Mucosa of descending colon (tissue), 3 donors: ENCODE results near the gene MYOG. TPM values are rescaled to one million over a fixed set of nuclear protein-coding genes. Genes with fewer than 3 reads are reported as not detected.

Source experiments
- ATAC-seq: fragments of 200-7000 bp; cut with Tn5 transposase; one replicate; pipeline ENCODE4 v1.9.1; 2020; ENCODE audit warnings: mild to moderate bottlenecking, moderate library complexity
- DNase-seq, 3 donors: peaks; one replicate each; pipeline ENCODE4 v3.0.0-alpha.2; 2020
- H3K36me3 ChIP-seq: fragments of 200-600 bp; one replicate; pipeline ENCODE4 v1.8.0; 2021; ENCODE audit warnings: low read depth, mild to moderate bottlenecking
- H3K4me1 ChIP-seq: fragments of 200-600 bp; one replicate; pipeline ENCODE4 v1.8.0; 2021; ENCODE audit warnings: low read depth, mild to moderate bottlenecking
- H3K4me3 ChIP-seq: fragments of 200-600 bp; one replicate; pipeline ENCODE4 v1.8.0; 2021; ENCODE audit warnings: mild to moderate bottlenecking
- H3K9me3 ChIP-seq: fragments of 200-600 bp; one replicate; pipeline ENCODE4 v1.8.0; 2021; ENCODE audit warnings: mild to moderate bottlenecking
- CTCF ChIP-seq: fragments of 200-600 bp; IDR thresholded peaks from one replicate; pipeline ENCODE4 v1.8.0; 2022; ENCODE audit warnings: antibody characterized with exemption, mild to moderate bottlenecking
- intact Hi-C, 2 donors: fragments of 100-400 bp; cut with DNase I in 1 of 2; cut with micrococcal nuclease in 1 of 2; formaldehyde crosslinking; loops; one replicate each; pipeline versions ENCODE4 v1.11.0 to v1.11.1; 2022; cut with DNase I, micrococcal nuclease
- total RNA-seq, 3 donors: library from RNA; stranded (reverse); fragmentation: NEBNext Ultra II Directional in 2 of 3; extraction: Animal tissue kit (Norgen Biotek cat#: 25700) in 2 of 3; gene quantifications; one replicate each; pipeline versions ENCODE4 v1.2.1 to v1.2.4, GENCODE V29; 2021 to 2023
- donor health status: DM: no; HTN: no; CAD: no; lungs with moderate emphysema.
- donor health status: DM: no; HTN: no; CAD: no.
- donor health status: DM: no; HTN: yes; CAD: no.

MYOG gene
- total RNA-seq, 3 donors from 2014 or later: not detected

GRCh38 chr1:203045336-203045735 is 40.5 kb downstream of the MYOG start:
- DNase-seq: no peak

GRCh38 chr1:203044546-203045250 is 41.1 kb downstream of the MYOG start:
- intact Hi-C loops: loop anchor here (5.0 kb wide), 2 partner anchors 128 to 173 kb away; no protein-coding TSS in a partner anchor
- no peak for TF ChIP-seq CTCF
- ATAC-seq: no peak
- no peaks in the 10 kb centered on the region for H3K4me1 ChIP-seq
- DNase-seq: no peak
- H3K4me3 ChIP-seq: no peak overlapping the region
- no peaks in the 10 kb centered on the region for H3K9me3 ChIP-seq
- no peaks in the 10 kb centered on the region for H3K36me3 ChIP-seq

More at GRCh38 chr1:203045336-203045735, 40.5 kb downstream of the MYOG start:
- no peak for ATAC-seq
- TF ChIP-seq CTCF: no peak
- Histone ChIP-seq H3K36me3 (no peaks in the 10 kb centered on the region), H3K4me3 (no peak overlapping the region), H3K9me3 (no peaks in the 10 kb centered on the region), H3K4me1 (no peaks in the 10 kb centered on the region)
- intact Hi-C loops: no loop called here

GRCh38 chr1:203043830-203044545 is 41.8 kb downstream of the MYOG start:
- H3K4me1 ChIP-seq: no peaks in the 10 kb centered on the region
- ATAC-seq: no peak
- intact Hi-C loops: loop anchor here (5.0 kb wide), 2 partner anchors 128 to 173 kb away; no protein-coding TSS in a partner anchor
- H3K36me3 ChIP-seq: no peaks in the 10 kb centered on the region
- no peak for DNase-seq
- H3K4me3 ChIP-seq: no peak overlapping the region
- no peaks in the 10 kb centered on the region for H3K9me3 ChIP-seq
- no peak for TF ChIP-seq CTCF

- intact Hi-C loops: loop anchor here (5.0 kb wide), 2 partner anchors 131 to 176 kb away; no protein-coding TSS in a partner anchor
- ATAC-seq (no peak), DNase-seq (no peak)
- no peaks in the 10 kb centered on the region for H3K4me1 ChIP-seq
- TF ChIP-seq CTCF: no peak
- no peak overlapping the region for H3K4me3 ChIP-seq
- no peaks in the 10 kb centered on the region for H3K9me3 ChIP-seq
- H3K36me3 ChIP-seq: no peaks in the 10 kb centered on the region
Observed at GRCh38 chr1:203041351-203041932, 44.4 kb downstream of the MYOG start.

- H3K9me3 ChIP-seq: no peaks in the 10 kb centered on the region
- no peak for DNase-seq
- no peaks in the 10 kb centered on the region for H3K4me1 ChIP-seq
- no peaks in the 10 kb centered on the region for H3K36me3 ChIP-seq
- no peak for ATAC-seq
- TF ChIP-seq CTCF: no peak
- intact Hi-C loops: loop anchor here (5.0 kb wide), 2 partner anchors 132 to 177 kb away; no protein-coding TSS in a partner anchor
- no peak overlapping the region for H3K4me3 ChIP-seq
Observed at GRCh38 chr1:203040513-203041275, 45.1 kb downstream of the MYOG start.
